ENCODE data around the gene TNNC1.

GRCh38 chr3:52403271-52403841 lies 50.5 kb downstream of the TNNC1 start:
- TF ChIP-seq CTCF (IDR thresholded peaks at IDR 0.05 in 4 of 5, conservative IDR thresholded peaks at IDR 0.05 in 1 of 5) (no peak), POLR2A (IDR thresholded peaks at IDR 0.05) (no peak)
